Bronchial epithelial cell (primary cell): ENCODE data around the gene MYO7A. TPM values are rescaled to one million over a fixed set of nuclear protein-coding genes. Genes with fewer than 3 reads are reported as not detected.

Experiments
- DNase-seq: peaks from one replicate; pipeline ENCODE4 v3.0.0-alpha.2; 2010; ENCODE audit warnings: low read depth
- FAIRE-seq: peaks from 2 replicates; lab custom pipeline; 2011; peaks lifted over from hg19 to GRCh38; lab: Jason Lieb, UNC
- H3K27me3 ChIP-seq: 2 replicates; pipeline ENCODE4 v1.5.1; 2011; ENCODE audit warnings: low read length; ENCODE audit not compliant: control insufficient read depth, insufficient read depth
- H3K36me3 ChIP-seq: 2 replicates; pipeline ENCODE4 v1.5.1; 2011; ENCODE audit warnings: low read length; ENCODE audit not compliant: control insufficient read depth, insufficient read depth
- H3K4me3 ChIP-seq: 2 replicates; pipeline ENCODE4 v1.5.1; 2011; ENCODE audit warnings: mild to moderate bottlenecking, low read depth, low read length, control low read depth
- CTCF ChIP-seq: IDR thresholded peaks from 2 replicates; pipeline ENCODE4 v1.5.1; 2011; ENCODE audit warnings: mild to moderate bottlenecking, moderate library complexity, low read length, control low read depth, inconsistent platforms; ENCODE audit not compliant: insufficient read depth, severe bottlenecking
- total RNA-seq: library from RNA; depleted of rRNA; stranded (reverse); fragments of >200 nt; gene quantifications from 2 replicates; pipeline ENCODE4 v1.2.1, GENCODE V29; 2014

MYO7A gene
- total RNA-seq, result under 0.01 and 0.13 TPM in 2 replicates

GRCh38 chr11:77127920-77128691, at the start of gene MYO7A:
MYO7A (plus strand) TSS chr11:77128246; CDS start chr11:77130635, 2,389 bp downstream.
- DNase-seq, result no peak
- no peaks in the 10 kb centered on the region for H3K27me3 ChIP-seq
- no peak for TF ChIP-seq CTCF
- no peaks in the 10 kb centered on the region for H3K36me3 ChIP-seq
- FAIRE-seq, result no peak
- peak within 1 kb of the TSS; percentile 12 for H3K4me3 ChIP-seq

GRCh38 chr11:77079666-77080065, 48.4 kb upstream of the MYO7A start:
- Histone ChIP-seq H3K36me3 (no peaks in the 10 kb centered on the region), H3K4me3 (no peak overlapping the region), H3K27me3 (no peaks in the 10 kb centered on the region)
- TF ChIP-seq CTCF, result no peak
- FAIRE-seq (no peak), DNase-seq (no peak)

- TF ChIP-seq CTCF, result no peak
- no peak for DNase-seq
- no peak for FAIRE-seq
- Histone ChIP-seq H3K4me3 (no peak overlapping the region), H3K36me3 (no peaks in the 10 kb centered on the region), H3K27me3 (no peaks in the 10 kb centered on the region)
Measured at GRCh38 chr11:77080643-77081210, 47.3 kb upstream of the MYO7A start.

GRCh38 chr11:77081381-77081851, 46.6 kb upstream of the MYO7A start:
- Histone ChIP-seq H3K27me3 (no peaks in the 10 kb centered on the region), H3K4me3 (no peak overlapping the region), H3K36me3 (no peaks in the 10 kb centered on the region)
- peak; percentile 18 for FAIRE-seq
- TF ChIP-seq CTCF, result no peak
- no peak for DNase-seq

- FAIRE-seq, result no peak
- DNase-seq, result no peak
- no peak overlapping the region for H3K4me3 ChIP-seq
- H3K36me3 ChIP-seq, result no peaks in the 10 kb centered on the region
- no peak for TF ChIP-seq CTCF
- no peaks in the 10 kb centered on the region for H3K27me3 ChIP-seq
Measured at GRCh38 chr11:77081976-77082836, 45.8 kb upstream of the MYO7A start.
